HG02884 (cell line): ENCODE results near the gene PHF2.

Experiments used
- ATAC-seq: cut with Tn5 transposase; IDR thresholded peaks from one replicate; pipeline ENCODE4 v1.9.1; 2021; ENCODE audit warnings: mild to moderate bottlenecking, moderate library complexity; ENCODE audit not compliant: unreplicated experiment

The PHF2 gene

DNA sequence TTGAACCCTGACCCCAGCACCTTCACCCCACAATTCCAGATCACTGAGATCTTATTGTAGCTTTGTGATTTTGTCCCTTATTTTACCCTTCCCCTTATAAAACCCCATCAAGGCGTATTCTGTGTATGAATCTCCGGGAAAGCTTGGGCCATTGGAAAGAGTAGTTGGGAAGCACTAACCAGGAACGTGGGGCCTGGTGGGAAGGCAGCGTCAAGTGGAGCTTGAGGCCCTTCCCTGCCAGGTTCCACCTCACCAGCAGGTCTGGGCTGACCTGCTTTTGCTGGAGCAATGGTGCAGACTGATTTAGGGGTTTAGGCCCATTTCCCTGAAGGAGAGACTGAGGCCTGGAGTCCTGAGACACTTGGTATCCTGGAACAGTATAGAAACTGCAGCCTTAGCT lies 9.3 kb downstream of the PHF2 start:
- ATAC-seq, result no peak

DNA sequence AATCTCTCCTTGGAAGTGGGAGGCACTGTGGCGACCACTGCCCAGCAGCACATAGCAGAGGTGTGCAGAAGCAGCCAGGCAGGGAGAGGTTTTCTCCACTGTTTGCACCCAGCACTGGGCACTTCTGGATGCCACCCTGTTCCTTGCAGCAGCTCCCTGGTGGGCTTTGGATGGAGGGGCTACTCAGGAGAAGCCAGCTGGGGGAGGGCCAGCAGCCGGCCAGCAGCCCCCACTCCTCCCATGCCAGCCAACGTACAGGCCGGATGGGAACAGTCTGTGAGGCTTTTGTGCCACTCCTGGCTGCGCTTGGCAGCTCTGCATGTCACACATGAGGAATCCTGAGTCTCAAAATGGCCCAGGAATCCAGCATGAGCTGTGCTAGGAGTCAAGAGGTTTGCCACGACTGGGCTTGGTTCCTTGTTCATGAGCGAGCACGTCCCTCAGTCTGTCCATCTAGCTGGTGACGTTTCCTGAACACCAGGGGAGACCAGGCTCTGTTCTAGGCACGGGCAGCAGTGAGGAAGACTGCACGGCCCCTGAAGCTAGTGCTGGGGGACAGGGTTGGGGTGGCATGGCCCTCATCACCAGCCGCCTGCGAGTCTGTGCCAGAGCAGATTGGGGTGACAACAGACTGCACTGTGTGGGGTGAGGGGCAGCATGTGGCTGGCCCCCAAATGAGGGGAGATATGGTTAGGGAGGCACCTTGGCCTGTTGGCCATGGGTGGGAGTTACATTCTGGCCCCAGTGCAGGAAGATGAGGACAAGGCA lies 10.1 kb downstream of the PHF2 start:
- no peak for ATAC-seq

DNA sequence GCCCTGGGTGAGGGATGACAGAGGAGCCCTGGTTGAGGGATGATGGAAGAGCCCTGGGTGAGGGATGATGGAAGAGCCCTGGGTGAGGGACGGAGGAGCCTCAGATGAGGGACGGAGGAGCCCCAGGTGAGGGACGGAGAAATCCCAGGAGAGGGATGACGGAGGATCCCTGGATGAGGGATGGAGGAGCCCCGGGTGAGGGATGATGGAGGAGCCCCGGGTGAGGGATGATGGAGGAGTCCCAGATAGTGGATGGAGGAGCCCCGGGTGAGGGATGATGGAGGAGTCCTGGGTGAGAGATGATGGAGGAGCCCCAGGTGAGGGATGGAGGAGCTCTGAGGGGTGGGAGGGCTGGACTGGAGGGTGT lies 10.9 kb downstream of the PHF2 start:
- ATAC-seq, result no peak

DNA sequence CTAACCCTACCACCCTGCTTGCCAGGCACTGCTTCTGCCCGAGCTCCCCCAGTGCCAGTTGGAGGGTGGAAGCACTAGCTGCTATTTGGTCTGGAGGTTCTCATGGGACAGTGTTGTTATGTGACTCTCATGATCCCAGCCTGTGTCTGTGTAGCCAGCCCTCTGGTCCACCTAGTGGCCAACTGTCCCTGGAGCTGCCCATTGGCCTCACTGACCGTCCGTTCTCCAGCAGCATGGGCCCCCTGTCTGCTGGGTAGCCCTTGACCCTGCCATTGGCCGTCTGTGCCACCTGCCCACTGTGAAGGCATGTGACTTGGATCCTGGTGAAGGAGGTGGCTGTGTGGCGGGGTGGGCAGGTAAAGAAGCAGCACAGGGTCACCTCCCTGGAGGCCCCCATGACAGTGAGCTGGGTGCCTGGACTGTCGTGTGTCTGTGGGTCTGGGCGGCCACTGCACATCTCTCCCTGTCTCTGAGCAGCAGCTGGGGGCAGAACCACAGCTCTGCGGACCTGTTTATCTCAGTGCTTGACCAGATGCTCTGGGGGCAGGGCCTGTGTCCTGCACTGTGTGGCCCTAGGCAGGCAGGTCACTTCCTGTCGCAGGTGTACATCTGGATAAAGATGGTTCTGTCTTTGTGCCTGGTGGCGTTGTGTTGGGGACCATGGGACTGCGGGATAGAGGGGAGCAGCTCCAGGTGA lies 11.4 kb downstream of the PHF2 start:
- ATAC-seq, result no peak

DNA sequence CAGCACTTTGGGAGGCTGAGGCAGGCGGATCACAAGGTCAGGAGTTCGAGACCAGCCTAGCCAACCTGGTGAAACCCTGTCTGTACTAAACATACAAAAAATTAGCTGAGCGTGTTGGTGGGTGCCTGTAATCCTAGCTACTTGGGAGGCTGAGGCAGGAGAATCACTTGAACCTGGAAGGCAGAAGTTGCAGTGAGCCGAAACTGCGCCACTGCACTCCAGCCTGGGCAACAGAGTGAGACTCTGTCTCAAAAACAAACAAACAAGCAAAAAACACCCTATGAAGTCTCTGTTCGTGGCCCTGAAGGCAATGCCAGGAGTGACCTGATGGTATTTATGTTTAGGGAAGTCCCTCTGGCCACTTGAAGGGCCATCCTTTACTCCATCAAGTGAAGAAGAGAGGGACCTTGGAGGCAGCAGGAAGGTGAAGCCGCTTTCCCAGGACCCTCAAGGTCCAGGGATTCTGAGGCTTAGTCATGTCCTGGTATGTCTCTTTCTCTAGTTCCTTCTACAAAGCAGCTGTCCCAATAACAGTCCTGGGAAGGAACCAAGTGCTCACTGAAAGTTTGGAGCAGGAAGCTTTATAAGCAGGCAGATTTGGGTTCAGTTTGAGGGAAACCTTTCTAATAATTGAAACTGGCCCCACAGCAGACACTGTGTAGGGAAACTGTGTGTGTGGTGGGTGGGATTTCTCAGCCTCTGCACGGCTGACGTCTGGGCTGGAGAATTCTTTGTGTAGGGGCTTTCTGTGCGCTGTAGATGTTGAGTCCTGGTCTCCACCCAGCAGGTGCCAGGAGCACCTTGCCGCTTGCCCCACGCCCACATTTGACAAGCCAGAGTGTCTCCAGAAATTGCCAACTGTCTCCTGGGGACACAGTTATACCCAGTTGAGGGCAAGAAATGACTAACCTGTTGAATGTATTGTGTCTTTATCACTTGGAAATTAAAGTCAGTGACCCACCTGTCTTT lies 12.5 kb downstream of the PHF2 start:
- ATAC-seq, result no peak

DNA sequence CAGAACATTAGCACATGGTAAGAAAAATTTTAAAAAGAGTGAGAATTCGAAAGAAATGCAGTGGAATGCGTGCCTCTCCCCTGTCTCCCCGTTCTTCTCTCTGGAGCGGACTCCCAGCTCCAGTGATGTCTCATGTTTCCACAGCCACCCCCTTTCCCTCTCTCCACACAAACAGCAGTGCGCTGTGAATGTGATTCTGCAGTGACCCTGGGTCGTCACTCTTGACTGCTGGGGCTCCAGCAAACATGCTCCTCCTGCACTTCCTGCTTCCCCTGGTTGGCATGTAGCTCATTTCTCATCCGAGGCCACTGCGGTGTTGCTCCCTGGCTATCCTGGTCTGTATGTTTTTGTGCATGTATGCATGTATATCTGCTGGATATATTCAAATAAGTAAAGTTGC lies 13.3 kb downstream of the PHF2 start:
- no peak for ATAC-seq

DNA sequence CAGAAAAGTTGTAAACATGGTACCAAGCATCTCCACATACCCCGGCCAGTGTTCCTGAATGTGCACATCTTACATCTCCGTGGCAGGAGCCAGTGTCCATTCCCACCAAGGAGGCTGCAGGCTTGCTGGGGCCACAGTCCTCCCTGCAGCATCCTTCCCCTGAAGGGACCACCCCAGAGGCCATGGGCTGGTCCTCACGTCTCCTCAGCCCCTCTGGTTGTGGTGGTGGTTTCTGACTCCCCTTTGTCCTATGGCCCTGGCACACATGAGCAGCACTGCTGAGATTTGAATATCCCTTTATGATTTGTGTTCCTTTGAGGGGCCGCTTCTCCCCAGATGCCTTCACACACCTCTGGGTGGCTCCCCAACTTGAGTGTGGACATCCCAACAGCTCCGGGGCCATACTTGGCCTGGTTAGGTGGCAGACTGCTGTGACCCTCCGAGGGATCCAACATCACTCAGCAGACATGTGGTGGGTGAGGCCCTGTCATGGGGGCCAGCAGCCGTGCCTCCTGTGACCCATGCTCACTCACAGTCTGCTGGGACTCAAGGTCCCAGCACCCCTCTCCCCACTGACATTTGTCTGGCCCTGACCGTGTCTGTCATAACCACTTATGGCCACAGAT lies 14.3 kb downstream of the PHF2 start:
- ATAC-seq, result no peak

DNA sequence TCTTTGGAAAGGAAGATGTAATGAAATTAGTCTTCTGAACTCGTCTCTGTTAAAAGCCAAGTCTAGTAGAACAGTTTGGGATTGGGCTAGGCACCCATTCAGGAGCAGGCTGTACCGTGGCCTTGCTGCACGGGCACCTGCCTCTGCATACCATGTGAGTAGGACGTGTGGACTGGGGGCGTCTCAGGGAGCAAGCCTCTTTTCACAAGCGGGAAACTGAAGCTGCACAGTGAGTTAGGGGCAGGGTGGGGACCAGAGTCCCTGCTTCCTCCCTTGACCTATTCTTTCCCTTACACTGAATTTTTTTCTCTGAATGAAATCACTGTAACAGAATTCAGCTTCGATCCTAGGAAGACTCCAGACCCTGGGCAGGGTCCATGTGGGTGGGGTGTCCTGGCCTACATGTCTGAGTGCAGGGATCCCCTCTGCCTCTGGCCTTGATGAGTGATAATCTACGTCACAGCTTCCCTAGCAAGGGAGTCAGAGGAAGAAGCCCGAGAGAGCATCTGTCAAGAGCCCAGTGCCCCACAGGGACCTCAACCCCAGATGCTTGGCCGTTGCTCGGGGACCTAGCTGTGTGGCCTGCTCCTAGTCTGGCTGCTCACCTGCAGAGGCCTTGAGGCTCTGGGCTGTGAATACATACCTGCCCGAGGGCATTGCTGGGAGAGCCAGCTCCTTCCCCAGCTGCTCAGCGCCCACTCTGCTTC lies 15.1 kb downstream of the PHF2 start:
- no peak for ATAC-seq

DNA sequence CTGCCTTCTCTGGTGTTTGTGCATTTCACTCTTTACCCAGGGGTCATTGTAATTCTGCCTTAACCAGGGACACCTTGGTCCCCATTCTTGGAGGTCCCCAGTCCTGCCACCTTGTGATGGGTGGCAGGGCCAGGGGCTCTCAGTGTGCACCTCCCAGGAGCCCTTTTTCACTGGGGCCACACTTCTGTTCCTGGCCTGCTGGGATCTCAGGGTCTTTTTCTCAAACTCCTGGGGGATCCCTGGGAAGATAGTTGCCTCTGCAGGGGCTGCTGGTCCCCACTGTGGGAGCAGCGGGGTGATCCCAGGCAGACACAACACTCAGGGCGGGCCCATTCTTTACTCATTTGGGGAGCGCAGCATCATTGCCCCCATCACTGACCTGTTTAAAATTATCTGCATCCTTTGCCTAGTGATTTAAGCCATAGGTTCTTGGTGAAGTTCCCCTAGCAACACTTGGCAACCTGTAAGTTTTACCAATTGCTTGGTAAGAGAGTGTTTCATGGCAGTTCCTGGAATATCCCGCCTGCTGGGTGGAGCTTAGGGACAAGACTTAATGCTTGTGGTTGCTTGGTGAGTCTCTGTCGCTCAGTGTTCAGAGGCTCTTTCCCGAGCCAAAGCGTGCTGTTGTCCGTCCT lies 15.7 kb downstream of the PHF2 start:
- ATAC-seq, result no peak

DNA sequence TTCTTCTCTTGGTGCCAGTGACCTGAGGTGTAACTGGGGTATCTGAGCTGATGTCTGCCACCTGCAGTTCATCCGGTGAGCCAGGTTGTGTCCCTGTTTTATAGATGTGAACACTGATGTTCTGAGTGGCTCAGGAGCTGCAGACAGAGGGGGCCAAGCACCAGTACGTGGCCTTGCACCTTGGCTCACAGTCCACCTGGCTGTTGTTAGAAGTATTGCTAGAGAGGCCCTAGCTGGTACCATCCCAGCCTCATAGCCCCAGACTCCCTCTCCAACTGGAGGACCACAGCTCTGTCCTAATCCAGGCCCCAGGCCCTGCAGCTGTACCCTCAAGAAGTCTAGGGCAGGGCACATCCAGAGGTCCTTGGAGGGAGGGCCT lies 16.2 kb downstream of the PHF2 start:
- no peak for ATAC-seq

DNA sequence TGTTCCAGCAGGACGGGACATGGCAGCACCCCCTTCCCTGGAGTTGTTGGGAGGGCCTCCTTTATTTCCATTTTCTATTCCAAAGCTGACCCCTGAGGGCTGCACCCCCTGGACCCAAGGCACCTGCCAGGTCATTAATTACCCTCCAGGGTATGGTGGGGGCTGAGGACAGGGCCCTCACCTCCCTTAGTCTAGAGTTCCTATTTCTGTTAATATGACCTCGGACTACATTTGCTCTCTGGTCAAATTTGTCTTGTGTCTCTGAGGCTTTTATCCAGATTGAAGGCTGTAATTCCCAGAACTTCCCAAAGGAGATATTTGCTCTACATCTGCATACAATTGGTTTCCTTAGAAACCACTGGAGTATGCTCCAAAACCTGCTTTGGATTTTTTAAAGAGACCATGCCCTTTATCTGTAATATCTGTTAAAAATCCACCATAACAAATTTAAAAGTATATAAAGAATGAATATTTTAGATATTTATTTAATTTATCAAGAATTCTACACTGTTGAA lies 16.8 kb downstream of the PHF2 start:
- ATAC-seq, result no peak

DNA sequence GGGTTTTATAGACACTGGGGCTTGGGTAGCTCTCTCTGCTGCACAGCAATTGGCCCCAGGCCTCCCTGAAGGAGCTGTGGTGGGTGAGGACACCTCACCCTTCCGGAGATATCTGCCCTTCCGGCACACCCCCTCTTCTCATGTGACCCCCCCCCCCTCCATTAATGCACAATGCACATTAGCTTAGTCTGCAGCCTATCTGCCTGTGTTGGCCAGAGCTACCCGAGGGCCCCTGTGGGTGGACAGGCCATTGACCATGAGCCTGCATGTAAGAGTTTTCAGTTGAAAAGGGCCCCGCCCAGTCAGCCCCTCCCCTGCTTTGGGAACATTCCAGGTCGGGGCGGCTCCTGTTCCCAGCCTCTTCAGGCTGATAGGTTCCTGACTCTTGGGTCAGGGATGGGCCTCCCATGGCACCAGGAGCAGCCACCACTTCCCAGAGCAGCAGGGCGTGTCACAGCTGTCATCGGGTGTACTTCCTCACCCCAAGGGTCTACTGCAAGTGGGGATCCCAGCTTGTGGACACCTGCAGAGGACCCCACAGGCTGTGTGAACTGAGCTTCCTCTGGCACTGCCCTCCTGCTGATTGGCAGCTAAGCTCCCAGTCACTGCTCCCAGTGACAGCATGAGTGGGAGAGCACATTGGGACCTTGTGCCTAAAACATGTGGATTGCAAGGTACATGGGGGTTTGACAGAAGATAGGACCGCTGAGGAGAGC lies 17.8 kb downstream of the PHF2 start:
- ATAC-seq, result no peak

DNA sequence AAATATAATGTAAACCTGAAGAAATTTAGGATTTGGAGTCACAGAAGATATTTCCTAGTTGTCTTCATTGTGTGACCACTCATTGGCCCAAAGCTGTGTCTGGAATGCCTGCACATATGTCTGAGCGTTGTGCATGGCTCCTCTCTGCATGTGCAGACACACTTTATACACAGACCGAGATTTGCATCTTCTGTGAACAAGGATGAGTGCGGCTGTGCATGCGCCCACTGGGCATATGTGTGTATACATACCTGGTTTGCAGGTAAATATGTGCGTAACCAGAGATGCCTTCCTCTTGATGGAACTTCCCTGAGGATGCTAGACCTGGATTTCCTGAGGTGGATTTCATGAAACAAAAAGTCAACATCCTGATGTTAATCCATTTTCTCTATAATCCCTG lies 19.1 kb downstream of the PHF2 start:
- no peak for ATAC-seq

DNA sequence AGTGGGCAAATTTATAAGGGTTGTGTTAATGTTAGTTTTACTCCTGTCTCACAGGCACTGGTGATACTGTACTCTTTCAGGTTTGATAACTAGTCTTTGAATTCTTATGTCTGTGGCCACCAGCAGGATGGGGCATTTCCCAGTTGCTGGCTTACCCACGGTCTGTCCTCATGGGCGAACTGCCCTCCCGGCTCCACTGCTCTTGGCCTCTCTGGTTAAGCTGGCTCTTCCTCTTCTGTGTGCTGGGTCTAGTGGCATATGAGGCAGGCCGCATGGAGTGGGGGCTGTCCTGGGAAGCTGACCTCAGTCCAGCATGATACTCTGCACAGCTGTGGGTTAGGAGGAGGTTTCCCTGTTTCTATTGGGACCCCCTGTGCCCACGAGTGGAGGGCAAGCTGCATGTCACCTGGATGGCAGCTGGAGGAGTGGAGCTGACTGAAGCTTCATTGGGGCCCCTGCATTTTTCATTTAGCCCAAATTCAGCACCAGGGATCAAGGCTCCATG lies 19.5 kb downstream of the PHF2 start:
- ATAC-seq, result no peak

DNA sequence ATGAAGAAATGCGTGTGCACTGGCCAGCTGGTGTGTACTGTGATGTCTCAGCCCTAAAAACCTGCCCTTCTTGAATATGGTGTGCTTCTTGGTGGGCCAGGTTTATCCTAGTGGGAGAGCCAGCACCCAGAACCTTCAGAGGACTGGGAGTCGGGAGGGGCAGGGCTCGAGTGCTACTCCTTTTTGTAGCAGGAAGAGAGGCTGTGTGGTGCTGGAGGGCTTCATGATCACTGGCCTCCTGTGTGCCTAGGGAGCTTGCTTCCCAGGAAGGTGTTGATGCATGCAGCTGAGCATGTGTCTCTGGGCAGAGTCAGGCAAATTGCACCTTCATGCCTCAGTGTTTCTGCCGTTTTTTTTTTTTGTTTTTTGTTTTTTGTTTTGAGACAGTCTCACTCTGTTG lies 20.0 kb downstream of the PHF2 start:
- ATAC-seq, result no peak

DNA sequence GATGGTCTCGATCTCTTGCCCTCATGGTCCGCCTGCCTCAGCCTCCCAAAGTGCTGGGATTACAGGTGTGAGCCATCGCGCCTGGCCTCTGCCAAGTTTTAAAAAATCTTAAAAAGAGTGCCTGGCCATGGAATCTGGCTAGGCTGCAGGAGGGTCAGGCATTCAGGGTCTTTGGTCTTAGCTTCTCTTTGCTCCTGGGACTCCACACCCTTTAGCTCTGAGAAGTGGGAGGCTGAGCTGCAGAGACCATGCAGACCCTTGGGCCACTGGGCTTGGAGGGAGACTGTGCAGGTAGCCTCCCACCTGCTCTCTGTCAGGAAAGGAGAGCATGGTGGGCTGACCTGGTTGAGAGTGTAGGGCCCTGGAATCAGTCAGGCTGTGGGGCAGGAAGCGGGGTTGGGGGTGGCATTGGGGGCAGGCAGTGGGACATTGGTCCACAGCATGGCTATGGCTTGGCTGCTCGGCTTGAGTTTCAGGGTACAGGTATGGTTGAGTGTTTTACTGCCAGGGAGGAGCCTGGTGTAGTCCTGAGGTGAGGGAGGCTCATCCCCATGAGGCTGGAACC lies 20.8 kb downstream of the PHF2 start:
- no peak for ATAC-seq

DNA sequence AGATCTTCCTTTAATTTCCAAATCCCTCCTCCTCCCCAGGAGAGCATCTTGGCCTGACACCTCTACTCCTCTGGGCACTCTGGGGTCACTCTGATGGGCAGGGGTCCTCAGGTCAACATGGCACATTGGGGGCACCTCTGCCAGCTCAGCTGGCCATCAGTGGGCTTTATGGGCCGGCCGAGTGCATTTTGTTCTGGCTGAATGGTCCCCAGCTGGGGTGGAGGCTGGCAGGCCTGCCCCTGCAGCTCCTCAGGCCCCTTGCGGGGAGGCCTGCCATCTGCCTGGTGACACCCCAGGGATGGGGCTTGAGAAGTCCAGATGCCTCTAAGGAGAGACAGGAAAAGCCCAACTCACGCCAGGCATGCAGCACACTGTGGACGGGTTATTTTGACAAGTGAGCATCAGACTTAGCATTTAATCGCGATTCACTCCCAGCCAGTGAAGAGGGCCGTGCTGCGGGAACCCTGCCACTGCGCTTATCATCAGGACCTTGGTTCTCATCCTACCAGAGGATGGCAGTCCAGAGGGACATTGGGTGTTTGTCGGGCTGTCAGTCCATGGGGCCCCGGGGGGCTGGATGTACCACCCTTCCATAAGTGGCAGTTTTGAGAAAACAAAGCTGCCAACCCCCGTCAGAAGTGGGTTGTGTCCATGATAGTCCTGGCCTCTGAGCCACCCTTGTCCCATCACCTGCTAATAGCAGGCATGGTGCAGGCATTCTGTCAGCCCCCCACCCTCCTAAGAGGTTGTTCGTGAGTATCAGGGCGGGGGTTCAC lies 21.7 kb downstream of the PHF2 start:
- ATAC-seq, result no peak

DNA sequence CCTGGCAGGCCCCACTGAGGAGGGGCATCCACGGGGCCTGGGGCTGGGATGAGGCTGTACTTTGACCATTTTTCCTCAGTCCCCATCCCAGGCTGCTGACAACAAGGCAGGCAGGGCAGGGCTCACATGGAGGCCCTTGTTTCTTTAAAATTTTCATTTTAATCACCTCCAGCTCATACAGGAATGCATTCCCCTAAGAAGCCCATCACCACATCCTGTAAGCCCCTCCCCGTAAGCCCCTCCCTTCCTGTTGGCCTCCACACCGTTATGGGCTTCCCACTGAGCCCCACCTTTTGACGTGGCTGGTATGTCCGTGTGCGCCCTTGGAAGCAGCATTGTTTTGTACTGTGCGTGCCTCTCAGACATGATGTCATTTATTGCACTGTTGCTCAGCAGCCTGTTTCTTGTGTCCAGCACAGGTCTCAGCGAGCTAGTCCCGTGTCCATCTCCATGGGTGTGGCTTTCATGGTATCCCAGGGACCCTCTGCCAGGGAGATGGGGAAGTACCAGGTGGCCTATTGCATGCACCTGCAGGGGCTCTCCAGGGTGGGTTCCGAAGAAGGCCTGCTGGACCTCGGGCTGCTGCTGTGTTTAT lies 22.4 kb downstream of the PHF2 start:
- ATAC-seq, result no peak
